Measurements from ENCODE around the gene CLDN9.
"Not testable (repeated sequence)": the region's sequence is repeated elsewhere in the genome, so short reads cannot be mapped to it uniquely, and the experiment has no call there.

CLDN9 gene

GRCh38 chr16:3035289-3035971 is 22.7 kb downstream of the CLDN9 start:
- DNase-seq: no peak

GRCh38 chr16:3035972-3036725 is 23.4 kb downstream of the CLDN9 start:
- no peak for DNase-seq

- no peak for DNase-seq
Observed at GRCh38 chr16:3036726-3037315, 24.1 kb downstream of the CLDN9 start, which contains the start of gene BICDL2. Gene BICDL2 (minus strand): TSS chr16:3036944. CDS start chr16:3035496, 1,448 bp downstream.

DNA sequence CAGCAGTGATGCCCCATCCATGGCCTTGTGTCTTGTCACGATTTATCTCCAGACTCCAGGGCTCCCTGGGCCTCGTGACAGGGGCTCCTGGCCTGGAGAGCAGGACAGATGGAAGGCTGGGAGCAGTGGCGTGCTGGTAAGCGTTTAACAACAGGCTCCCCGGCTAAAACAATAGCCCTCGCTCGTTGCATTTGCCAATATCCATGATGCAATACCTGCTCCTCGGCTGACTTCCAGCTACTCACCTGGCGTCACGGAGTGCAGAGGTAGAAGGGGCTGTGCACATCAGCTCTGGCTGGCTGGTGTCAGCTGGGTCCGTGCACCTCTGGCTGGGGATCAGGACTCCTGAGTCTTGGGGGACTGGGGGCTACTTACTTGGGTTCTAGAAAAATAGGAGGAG is 25.5 kb downstream of the CLDN9 start:
- no peak for DNase-seq

DNA sequence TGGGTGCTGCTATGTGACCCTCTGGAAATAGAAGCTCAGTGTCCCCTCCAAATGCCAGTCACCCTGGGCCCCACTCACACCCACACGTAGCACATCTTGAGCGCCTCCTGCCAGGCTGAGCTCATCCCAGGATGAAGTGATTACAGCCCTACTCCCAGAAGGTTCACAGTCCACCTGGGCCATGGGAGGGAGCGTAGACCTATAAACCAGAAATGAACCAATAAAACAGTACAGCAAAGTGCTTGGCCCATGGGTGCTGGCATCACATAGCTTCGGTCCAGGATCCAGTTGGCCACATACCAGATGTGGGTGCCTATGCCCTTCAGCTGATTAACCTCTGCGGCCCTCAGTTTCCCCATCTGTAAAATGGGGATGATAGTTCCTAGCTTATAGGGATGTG is 26.2 kb downstream of the CLDN9 start:
- DNase-seq: no peak

DNA sequence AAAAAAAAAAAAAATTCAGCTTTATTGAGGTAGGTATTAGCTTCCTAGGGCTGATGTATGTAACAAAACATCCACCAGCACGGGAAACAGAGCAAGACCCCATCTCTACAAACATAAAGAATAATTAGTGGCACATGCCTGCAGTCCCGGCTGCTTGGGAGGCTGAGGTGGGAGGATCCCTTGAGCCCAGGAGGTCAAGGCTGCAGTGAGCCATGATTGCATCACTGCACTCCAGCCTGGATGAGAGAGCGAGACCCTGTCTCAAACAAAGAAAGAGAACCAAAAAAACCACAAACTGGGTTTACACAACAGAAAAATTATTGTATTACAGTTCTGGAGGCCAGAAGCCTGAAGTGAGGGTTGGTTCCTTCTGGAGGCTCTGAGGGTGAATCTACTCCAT is 29.7 kb downstream of the CLDN9 start:
- DNase-seq: no peak

DNA sequence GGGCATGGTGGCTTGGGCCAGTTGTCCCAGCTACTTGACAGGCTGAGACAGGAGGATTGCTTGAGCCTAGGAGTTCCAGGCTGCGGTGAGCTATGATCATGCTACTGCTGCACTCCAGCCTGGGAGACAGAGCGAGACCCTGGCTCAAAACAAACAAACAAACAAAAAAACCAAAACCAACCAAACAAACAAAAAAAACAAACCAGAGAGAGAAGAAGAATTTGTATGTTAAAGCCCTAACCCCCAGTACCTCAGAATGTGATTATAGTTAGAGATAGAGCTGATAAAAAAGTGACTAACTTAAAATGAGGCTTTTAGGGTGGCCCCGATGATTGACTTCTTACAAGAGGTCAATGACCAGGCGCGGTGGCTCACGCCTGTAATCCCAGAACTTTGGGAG is 32.0 kb downstream of the CLDN9 start:
- DNase-seq: no peak

DNA sequence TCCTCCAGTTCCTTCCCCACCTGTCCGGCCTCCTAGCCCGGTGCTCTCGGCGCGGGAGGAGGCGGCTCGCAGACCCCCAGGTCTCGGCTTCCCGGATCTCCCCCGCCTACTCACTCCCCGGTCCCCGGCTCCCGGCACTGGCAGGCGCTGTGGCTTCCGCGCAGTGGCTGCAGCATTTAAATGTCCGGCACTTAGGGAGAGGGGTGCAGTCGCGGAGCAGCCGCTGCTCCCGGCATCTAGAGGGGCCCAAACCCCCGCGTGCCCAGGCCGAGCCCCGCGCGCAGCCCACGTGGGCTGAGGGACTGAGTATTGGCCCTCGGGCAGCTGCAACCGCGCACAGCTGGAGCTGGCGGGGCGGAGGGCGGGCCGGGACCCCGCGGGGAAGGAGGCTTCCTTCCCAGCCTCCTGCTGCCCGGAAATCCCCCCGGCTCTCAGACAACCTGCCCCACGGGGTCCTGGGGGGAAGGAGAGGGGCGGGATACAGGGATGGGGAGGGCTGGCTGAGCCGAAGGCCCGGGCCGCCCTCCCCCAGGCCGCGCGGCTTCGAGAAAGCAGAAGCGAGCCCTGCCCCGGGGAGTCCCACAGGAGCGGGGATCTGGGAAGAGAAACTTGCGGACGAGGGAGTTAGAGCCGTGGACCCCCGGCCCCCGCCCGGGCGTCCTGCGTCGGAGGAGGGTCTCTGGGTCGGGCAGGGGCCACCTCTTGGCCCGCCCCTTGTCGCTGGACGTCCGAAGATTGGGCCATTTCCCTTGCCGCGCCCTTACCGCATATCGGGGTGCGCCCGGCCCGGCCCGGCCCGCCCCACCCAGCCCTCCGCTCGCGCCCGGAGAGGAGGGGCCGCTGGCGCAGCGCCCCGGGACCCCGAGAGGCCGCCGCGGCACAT is 33.3 kb downstream of the CLDN9 start, which contains the start of gene MMP25:
MMP25 (plus strand) TSS at position 804 of the 883 bp plus-strand sequence. CDS start 357 bp downstream, outside the sequence.
- no peak for DNase-seq

- no peak for DNase-seq
Observed at GRCh38 chr16:3046641-3047386, 34.1 kb downstream of the CLDN9 start.

GRCh38 chr16:3047387-3047720 is 34.6 kb downstream of the CLDN9 start:
- no peak for DNase-seq

- no peak for DNase-seq
Observed at GRCh38 chr16:3049921-3050481, 37.3 kb downstream of the CLDN9 start.

DNA sequence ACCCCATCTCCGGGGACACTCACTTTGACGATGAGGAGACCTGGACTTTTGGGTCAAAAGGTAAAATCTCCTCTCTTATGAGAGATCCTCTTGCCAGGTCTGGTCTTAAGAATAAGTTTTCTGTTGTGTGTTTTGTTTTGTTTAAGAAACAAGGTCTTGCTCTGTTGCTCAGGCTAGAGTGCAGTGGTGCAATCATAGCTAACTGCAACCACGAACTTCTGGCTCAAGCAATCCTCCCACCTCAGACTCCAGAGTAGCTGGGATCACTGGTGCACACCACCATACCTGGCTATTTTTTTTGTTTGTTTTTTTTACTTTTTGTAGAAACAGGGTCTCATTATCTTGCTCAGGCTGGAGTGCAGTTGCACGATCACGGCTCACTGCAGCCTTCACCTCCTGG is 37.8 kb downstream of the CLDN9 start:
- no peak for DNase-seq

DNA sequence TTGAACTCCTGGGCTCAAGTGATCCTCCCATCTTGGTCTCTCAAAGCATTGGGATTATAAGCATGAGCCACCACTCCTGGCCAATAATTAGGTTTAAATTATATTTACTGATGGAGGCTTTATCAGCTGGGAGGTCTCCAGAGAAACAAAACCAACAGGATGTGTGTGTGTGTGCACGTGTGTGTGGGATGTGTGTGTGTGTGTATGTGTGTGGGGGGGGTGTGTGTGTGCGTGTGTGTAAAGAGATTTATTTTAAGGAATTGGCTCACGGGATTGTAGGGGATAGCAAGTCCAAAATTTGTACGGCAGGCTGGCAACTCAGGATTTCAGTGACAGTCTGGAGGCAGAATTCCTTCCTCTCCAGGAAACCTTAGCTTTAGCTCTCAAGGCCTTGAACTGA is 38.3 kb downstream of the CLDN9 start:
- DNase-seq: no peak

GRCh38 chr16:3051494-3051893 is 38.8 kb downstream of the CLDN9 start:
- no peak for DNase-seq

GRCh38 chr16:3052571-3053329 is 40.0 kb downstream of the CLDN9 start:
- not testable (repeated sequence) for DNase-seq

DNA sequence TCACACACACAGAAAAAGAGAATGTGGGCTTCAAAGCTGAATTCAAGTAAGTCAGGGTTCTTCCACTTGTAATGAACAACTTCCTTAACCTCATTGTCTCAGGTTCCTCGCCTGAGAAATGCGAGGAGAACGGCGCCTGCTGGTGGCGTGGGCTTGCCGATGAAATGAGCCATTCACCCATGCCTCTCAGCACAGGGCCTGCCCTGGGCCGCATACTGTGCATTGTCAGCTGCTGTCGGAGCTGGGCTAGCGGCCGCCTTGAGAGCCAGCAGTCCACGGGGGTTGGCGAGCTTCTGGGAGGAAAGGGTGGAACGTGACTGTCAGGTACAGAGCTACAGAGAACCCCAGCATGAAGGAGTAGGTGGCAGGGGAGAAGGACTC is 40.6 kb downstream of the CLDN9 start:
- DNase-seq: not testable (repeated sequence)

- no peak for DNase-seq
Observed at GRCh38 chr16:3054965-3055733, 42.4 kb downstream of the CLDN9 start.

DNA sequence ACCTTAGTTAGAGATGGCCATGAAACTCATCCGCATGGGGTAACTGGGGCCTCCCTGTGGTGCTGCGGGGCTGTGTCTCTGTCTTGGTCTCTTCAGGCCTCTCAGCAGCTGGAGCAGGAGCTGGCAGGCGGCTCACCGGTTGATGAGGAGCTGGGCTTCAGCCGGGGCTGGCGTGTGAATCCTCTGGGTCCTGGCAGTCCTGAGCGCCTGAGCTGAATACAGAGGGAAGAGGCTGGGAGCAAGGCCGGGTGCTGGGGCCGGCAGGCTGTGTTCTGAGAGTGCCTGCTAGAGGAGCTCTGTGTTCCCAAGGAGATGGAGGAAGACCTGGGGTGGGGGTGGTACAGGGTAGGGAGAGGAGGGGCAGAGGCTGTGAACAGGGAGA is 43.0 kb downstream of the CLDN9 start:
- DNase-seq: peak in 1 of 14 donors; percentile 20

- no peak for DNase-seq
Observed at GRCh38 chr16:3056336-3057180, 43.8 kb downstream of the CLDN9 start.

Data from C1 segment of cervical spinal cord (tissue), 14 donors.